GM15510 (cell line): ENCODE measurements around the gene HPS3.

Experiments used
- POLR2A ChIP-seq: IDR thresholded peaks from 3 replicates; pipeline ENCODE4 v1.6.1; 2011; ENCODE audit warnings: borderline replicate concordance; ENCODE audit not compliant: insufficient read length; ENCODE audit errors: extremely low read depth

The HPS3 gene

DNA sequence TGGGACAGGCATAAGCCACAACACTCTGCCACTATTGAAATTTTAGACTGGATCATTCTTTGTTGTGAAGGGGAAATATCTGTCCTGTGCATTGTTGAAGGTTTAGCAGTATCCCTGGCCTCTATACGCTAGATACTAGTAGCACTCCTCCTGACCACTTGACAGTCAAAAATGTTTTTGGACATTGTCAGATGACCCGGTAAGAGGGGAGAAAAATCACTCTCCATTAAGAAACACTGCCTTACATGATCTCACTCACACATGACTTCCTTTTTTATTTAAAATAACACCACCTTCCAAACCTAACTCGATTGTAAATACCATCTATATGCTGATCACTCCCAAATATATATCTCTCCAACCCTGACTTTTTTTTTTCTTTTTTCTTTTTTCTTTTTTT lies 27.8 kb upstream of the HPS3 start:
- no peak for TF ChIP-seq POLR2A

DNA sequence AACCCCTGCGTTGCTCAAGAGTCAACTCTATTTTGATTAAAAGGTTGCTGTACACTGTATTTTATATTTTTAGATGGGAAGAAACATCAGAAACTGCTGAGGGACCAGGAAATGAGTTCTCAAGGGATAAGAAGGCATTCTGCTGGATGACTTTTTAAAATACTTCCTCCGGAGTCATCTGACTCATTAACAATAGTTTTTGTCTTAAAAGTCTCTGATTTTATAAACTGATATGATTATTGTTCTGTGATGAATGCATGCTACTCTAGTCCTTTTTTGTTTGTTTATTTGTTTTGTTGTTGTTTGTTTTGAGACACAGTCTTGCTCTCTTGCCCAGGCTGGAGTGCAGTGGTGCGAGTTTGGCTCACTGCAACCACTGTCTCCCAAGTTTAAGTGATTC lies 25.0 kb upstream of the HPS3 start:
- no peak for TF ChIP-seq POLR2A

DNA sequence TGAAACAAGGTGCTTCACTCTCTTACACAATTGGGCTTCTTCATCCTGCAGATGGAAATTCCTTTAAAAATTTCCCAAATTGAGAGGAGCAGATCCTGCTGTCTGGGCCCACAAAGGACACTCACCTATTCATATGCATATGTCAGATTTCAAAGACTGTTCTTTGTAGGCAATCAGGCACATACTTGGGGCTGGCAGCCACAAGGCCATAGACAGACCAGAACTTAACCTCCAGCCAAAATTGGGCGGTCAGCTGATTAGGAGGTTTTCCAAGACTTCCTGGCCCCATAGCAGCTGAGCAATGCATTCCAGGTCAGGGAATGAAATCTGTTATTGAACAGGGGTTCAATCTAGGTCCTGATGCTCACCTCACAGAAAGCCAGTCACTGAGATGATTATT lies 15.0 kb upstream of the HPS3 start:
- no peak for TF ChIP-seq POLR2A

DNA sequence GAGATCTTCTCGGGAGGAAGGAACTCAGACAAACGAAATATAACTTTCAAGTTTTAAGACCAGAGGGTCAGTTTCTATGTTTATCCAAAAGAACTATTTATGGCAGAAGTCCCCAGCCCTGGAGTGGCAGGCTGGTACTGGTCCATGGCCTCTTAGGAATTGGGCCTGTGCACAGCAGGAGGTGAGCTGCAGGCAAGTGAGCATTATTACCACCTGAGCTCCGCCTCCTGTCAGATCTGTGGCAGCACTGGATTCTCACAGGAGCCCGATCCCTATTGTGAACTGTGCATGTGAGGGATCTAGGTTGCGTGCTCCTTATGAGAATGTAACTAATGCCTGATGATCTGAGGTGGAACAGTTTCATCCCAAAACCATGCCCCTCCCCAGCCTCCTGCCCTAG lies 14.3 kb upstream of the HPS3 start:
- TF ChIP-seq POLR2A, result no peak

DNA sequence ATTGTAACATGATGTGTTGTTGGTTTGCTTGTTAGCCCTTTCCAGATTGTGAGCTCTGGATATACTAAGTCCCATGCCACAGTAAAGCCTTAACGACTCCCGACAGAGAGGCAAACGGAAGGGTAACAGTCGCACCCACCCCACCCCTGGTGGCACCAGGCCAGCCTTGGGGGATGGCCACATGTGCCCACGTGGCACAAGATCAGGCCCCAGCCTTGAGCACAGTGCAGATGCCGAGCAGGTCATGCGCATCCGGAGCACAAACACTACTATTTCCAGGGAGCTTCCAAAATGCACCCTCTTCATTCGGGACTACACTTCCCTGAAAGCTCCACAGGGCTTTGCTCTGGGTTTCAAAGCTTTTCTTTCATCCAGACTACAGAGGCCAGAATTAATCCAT lies 10.7 kb upstream of the HPS3 start:
- TF ChIP-seq POLR2A, result no peak

DNA sequence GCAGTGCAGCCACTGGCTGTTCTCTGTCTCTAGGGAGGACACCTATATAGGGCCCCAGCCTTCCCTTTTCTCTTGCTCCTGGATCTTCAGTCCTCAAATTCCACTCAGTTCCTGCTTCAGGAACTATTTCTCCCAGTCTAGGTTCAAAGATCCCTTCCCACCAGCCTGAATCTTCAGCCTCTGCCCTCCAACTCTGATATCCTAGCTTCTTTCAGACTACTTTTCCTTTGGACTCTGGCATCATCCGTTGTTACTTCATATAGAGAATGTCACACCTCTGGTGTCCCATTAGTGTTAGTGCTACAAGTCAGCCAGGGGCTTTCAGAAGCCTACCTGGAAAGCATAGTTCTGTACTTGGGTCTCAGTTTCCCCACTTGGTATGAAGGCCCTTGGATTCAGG lies 10.0 kb upstream of the HPS3 start:
- TF ChIP-seq POLR2A, result no peak

DNA sequence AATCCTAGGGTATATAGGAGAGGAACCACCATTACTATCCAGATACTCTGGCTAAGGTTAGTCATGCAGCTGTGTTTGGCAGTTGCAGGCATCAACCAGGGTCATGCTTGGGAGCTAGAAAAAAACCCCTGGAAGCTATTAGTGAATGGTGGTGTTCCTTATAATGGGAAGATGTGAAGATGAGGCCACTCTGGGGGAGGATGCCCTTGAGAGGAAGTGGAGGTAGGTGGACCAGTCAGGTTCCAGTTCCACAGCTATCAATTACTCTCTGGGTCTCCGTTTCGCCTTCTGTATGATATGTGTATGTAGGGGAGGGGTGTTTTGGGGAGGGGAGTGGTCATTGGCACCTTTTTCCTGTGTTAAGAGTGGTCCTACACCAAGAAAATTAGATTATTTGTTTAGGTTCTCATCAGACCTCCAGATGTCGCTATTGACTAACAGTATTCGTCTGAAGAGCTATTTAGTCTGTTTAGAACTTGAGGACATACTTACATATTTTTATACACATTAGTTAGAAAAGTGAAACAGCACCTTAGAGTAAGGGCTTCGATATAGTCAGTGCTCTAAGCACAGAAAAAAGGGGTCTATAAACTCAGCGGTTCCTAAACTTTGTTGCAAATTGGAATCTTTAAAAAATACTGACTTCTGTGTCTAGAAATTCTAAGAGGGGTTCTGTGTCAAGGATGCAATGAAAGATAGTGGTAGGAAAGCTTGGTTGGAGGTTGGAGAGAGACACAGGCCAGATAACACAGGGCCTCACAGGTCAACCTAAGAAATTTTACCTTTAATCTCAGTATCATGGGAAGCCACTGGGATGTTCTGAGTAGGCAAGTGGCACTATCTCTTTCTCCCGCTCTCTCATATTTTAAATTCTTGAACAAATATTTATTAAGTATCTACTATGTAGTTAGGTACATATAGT lies 9.1 kb upstream of the HPS3 start:
- no peak for TF ChIP-seq POLR2A

DNA sequence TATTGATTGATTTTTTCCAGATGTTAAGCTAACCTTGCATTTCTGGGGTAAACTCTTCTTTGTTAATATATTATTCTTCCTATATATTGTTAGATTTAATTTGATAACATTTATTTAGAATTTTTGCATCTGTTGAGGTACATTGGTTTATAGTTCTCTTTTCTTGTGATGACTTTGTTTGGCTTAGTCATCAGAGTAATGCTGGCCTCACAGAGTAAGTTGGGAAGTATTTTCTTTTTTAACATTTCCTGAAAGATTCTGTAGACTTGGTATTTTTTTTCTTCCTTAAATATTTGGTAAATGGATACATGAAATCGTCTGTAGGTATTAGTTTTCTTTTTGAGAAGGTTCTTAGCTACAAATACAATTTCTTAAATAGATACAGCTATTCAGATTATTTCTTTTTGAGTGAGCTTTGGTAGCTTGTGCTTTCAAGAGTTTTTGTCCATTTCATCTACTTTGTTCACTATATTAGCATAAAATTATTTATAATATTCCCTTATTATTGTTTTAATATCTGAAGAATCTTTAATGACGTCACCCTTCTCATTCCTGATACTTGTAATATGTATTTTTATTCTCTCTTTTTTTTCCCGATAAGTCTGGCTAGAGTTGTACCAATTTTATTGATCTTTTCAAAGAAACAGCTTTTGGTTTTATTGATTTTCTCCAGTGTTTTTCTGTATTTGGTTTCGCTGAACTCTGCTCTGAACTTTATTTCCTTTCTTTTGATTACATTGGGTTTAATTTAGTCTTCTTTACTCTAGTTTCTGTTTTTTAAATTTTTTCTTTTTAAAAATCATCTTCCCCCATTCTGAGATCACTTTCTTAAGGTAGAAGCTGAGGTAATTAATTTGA lies 6.5 kb upstream of the HPS3 start:
- TF ChIP-seq POLR2A, result no peak

DNA sequence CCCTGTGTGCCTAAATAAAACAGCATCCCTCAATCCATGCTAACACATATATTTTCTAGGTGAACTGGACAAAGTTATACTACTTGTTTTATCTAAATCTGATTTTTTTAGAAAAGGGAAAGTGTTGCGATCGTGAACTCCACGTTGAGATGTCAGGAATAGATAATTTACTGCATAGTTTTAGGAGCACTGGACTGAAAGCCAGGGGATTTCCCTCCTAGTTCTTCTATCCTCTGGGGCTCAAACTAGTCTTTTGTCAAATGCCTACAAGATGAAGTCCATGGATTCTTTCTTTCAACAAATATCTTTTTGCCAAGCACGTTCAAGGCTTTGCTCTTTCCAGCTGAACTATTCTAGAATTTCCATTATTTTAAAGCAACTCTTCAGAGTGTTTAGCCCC lies 617 bp upstream of the HPS3 start:
- no peak for TF ChIP-seq POLR2A

DNA sequence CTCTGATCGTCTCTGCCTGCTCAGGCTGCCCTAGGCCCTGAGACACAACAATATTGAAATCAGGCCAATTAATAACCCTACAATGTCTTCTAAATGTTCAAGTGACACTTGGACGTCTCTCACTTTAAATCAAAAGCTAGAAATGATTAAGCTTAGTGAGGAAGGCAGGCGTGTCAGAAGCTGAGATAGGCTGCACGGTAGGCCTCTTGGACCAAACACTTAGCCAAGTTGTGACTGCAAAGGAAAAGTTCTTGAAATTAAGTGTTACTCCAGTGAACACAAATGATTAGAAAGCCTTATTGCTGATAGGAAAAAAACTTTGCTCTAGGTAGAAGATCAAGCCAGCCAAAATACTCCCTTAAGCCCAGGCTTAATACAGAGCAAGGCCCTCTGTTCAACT lies 2.2 kb downstream of the HPS3 start:
- TF ChIP-seq POLR2A, result no peak

DNA sequence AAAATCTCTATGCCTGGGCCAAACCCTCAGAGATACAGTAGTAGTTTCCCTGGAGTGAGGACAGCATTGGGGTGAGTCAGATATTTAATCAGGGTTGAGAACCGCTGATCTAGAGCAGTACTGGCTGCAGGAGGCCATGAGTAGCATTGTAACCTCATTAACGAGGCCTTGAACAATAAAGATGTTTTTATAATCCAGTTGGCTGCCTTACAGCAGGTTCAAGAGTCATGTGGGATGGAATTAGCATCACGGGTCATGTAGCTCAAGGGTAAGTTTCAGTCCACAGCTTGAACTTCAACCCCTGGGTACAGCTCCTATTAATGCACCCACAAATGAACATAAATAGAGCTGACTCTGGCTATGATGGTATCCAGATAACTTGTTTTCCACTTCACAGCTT lies 5.1 kb downstream of the HPS3 start:
- TF ChIP-seq POLR2A, result no peak

DNA sequence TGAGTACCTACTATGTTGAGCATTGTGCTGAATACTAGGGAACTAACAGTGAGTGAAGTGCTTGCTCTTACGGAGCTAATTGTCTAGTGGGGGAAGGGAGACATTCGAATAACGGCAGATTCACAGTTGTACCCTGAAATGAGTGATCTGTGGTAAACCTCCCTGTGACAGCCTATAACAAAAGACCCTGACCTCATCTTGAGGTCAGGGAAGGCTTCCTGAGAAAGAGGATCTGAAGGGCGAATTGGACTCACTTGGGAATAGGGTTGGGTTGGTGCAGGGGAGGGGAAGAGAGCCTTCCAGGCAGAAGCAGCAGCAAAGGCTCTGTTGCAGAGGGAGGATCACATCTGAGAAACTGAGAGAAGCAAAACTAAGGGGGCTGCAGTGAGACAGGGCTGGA lies 13.2 kb downstream of the HPS3 start:
- no peak for TF ChIP-seq POLR2A

DNA sequence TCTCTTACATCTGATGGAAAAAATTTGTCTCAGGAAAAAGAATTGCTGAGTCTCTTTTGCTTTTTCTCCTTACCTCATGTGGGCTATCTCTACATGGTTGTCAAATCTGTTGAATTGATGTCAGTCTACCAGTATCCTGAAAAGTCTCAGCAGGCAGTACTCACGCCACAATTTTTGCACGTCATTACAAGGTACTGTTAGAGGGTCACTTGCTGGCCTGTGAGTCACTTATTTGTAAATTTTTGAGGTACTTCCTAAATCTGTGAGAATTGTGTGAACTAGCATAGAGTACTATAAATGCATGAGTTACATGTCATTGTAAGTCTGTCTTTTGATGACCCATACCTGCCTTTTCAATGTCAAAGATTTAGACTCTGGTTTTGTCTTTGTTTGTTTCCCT lies 15.9 kb downstream of the HPS3 start:
- no peak for TF ChIP-seq POLR2A

DNA sequence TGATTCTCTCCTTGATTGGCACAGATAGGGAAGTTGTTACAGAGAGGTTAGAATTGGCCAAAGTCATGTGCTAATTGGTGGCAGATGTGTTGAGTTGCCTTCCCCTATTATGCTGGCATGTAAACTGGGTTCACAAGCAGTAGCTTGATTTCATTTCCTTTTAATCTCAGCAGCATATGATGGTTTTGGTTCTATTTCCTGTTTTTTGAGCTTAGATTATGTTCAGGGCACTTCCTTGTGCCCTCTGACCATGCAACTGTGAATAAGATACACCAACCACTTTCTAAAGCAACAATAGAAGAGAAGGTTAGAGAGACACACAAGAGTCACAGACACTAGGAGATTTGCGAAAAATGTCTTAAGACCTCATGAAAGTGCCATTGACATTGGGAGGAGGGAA lies 16.5 kb downstream of the HPS3 start:
- no peak for TF ChIP-seq POLR2A

DNA sequence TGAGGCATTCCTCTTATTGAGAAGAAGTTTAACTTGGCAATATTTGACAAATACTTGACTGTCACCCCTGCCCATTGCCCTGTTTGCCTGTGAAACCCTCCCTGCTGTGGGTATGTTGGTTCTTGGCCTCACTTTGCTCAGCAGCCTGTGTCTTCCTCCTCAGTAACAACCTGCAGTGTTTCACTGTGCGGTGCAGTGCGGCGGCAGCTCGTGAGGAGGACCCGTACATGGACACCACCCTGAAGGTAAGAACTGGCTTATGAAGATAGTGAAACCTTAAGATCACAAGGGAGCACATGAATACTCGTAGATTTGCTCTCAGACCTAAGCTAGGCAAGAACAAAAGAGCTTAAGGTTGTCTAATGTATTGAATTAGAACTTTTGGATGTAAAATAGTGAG lies 21.0 kb downstream of the HPS3 start:
- TF ChIP-seq POLR2A, result no peak

DNA sequence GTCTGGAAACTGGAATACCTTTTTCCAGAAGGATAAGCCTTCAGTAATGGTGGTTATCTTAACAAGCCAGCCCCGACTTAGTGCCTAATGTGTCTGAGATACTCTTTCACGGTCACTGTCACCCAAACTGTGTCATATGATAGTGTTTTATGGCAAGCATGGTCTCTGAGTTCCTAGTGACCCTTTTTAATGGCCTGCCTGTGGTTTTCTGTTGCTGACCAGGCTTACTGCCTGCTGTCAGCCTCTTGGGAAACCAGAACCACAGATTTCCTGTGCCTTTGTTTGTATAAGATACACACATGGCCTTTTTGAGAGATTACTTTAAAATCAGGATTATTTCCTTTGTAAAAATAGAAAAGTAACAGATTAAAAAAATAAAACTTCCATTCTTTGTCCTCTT lies 22.4 kb downstream of the HPS3 start:
- no peak for TF ChIP-seq POLR2A
